Transverse colon (tissue), 4 donors: ENCODE results near the gene KLHL1. TPM values are rescaled to one million over a fixed set of nuclear protein-coding genes. Genes with fewer than 3 reads are reported as not detected.

Experiments
- DNase-seq: peaks from one replicate; pipeline ENCODE4 v3.0.0-alpha.2; 2019
- H3K27ac ChIP-seq, 4 donors: fragments of 200-600 bp; sonication (generic); 2 replicates each; pipeline ENCODE4 v1.5.1; 2016 to 2018; ENCODE audit warnings: inconsistent platforms in 4 of 4
- H3K27me3 ChIP-seq: fragments of 200-600 bp; sonication (generic); 2 replicates; pipeline ENCODE4 v1.5.1; 2017; ENCODE audit warnings: inconsistent platforms
- H3K36me3 ChIP-seq, 4 donors: fragments of 200-600 bp; sonication (generic); 2 replicates each; pipeline ENCODE4 v1.5.1; 2017 to 2019; ENCODE audit warnings: inconsistent platforms in 4 of 4
- H3K4me1 ChIP-seq, 4 donors: fragments of 200-600 bp; sonication (generic); 2 replicates each; pipeline ENCODE4 v1.5.1; 2017 to 2020; ENCODE audit warnings: inconsistent platforms in 4 of 4
- H3K4me3 ChIP-seq, 4 donors: fragments of 200-600 bp; sonication (generic); 1 replicate in 1 of 4; 2 replicates in 3 of 4; pipeline versions ENCODE4 v1.5.1 to v1.6.1; 2017 to 2019; ENCODE audit warnings: inconsistent platforms in 4 of 4
- H3K9me3 ChIP-seq, 2 donors: fragments of 200-600 bp; sonication (generic); 2 replicates each; pipeline ENCODE4 v1.5.1; 2017 to 2019; ENCODE audit warnings: inconsistent platforms in 2 of 2
- EP300 ChIP-seq: sonication (generic); formaldehyde crosslinking; IDR thresholded peaks from one replicate; pipeline ENCODE4 v1.6.1; 2017; ENCODE audit warnings: antibody characterized with exemption, low read depth
- POLR2A ChIP-seq: fragments of 450-650 bp; IDR thresholded peaks from one replicate; pipeline ENCODE4 v1.6.1; 2016; ENCODE audit warnings: antibody characterized with exemption, mild to moderate bottlenecking, moderate library complexity
- POLR2AphosphoS5 ChIP-seq, 3 donors: sonication (generic); formaldehyde crosslinking; IDR thresholded peaks; one replicate each; pipeline ENCODE4 v1.6.1; 2016; ENCODE audit warnings: antibody characterized with exemption in 3 of 3
- WGBS, 2 donors: methylation state at CpG; one replicate each; pipeline ENCODE4 v1.1.5; 2018; ENCODE audit warnings: low coverage in 1 of 2; 5-methylcytosine and 5-hydroxymethylcytosine counted together
- in situ Hi-C, 4 donors: fragments of 200-750 bp; cut with MboI; loops; one replicate each; pipeline versions ENCODE4 v1.15.0 to v1.15.1; 2017; ENCODE audit warnings: low sequenced_read_pairs in 3 of 4, low pct_ligation_motif_present in 1 of 4, low pct_unique_long_range_greater_than_20kb in 1 of 4
- intact Hi-C: fragments of 100-400 bp; cut with DNase I; formaldehyde crosslinking; loops from one replicate; pipeline ENCODE4 v1.15.1; 2023; ENCODE audit warnings: low total_unique reads
- total RNA-seq, 4 donors: library from RNA; depleted of rRNA; stranded (reverse); fragments of >200 nt; gene quantifications; one replicate each; pipeline ENCODE4 v1.1.0, GENCODE V29; 2016
- TF ChIP-seq, protein P1 (sequence below), 5 experiments: fragments of 200-600 bp in 3 of 5; fragments of 450-650 bp in 2 of 5; sonication (generic) in 3 of 5; IDR thresholded peaks; 1 replicate in 2 of 5; 2 replicates in 3 of 5; pipeline ENCODE4 v1.5.1; 2016 to 2017; ENCODE audit warnings: antibody characterized with exemption in 5 of 5, inconsistent platforms in 3 of 5, mild to moderate bottlenecking in 2 of 5, moderate library complexity in 1 of 5

The KLHL1 gene
- total RNA-seq, 4 donors from 2014 or later, result 0.14 TPM; not detected in 3

- intact Hi-C loops (no loop called here), in situ Hi-C loops (no loop called here)
- H3K27me3 ChIP-seq, result no peaks in the 10 kb centered on the region
- H3K36me3 ChIP-seq, result no peaks in the 10 kb centered on the region
- no peak overlapping the region for H3K4me3 ChIP-seq
- no peak for DNase-seq
- no peaks in the 10 kb centered on the region for H3K9me3 ChIP-seq
- TF ChIP-seq EP300, result no peak
- TF ChIP-seq, protein P1, sequence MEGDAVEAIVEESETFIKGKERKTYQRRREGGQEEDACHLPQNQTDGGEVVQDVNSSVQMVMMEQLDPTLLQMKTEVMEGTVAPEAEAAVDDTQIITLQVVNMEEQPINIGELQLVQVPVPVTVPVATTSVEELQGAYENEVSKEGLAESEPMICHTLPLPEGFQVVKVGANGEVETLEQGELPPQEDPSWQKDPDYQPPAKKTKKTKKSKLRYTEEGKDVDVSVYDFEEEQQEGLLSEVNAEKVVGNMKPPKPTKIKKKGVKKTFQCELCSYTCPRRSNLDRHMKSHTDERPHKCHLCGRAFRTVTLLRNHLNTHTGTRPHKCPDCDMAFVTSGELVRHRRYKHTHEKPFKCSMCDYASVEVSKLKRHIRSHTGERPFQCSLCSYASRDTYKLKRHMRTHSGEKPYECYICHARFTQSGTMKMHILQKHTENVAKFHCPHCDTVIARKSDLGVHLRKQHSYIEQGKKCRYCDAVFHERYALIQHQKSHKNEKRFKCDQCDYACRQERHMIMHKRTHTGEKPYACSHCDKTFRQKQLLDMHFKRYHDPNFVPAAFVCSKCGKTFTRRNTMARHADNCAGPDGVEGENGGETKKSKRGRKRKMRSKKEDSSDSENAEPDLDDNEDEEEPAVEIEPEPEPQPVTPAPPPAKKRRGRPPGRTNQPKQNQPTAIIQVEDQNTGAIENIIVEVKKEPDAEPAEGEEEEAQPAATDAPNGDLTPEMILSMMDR (IDR thresholded peaks at IDR 0.05), result no peak
- TF ChIP-seq POLR2AphosphoS5 (IDR thresholded peaks at IDR 0.05), result no peak
- no peak for TF ChIP-seq POLR2A
- no peak overlapping the region for H3K27ac ChIP-seq
- 20 to 38% methylated on average over 2 of the region's 2 CpGs for WGBS, 2 donors
- H3K4me1 ChIP-seq, result peaks cover 0 to 14% (median 0%) of the 10 kb centered on the region in 4 donors
Observed at GRCh38 chr13:69959046-69959445, 149.2 kb downstream of the KLHL1 start.

DNA sequence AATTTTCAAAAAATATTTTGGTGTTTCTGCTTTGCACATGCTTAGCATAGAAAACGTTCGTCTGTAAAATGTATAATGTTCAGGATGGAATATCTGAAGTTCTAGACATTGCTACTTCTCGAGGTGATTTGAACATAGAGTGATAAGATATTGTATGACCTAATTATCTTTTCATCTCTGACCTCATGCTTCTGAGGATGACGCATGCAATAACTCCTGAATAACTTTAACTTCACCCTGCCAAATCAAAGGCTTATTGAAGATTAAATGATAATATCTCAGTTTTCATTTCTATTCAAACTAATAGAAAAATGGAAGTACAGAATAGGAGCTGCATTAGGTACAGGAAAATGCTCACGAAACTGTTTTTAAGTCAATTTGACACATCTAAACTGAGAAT, 151.4 kb downstream of the KLHL1 start:
- WGBS, 2 donors, result 79 to 83% methylated on average over 5 of the region's 5 CpGs
- Histone ChIP-seq H3K4me1 (peaks cover 0 to 14% (median 0%) of the 10 kb centered on the region in 4 donors), H3K4me3 (no peak overlapping the region), H3K36me3 (no peaks in the 10 kb centered on the region), H3K27ac (no peak overlapping the region), H3K9me3 (no peaks in the 10 kb centered on the region), H3K27me3 (no peaks in the 10 kb centered on the region)
- TF ChIP-seq POLR2A, result no peak
- no peak for TF ChIP-seq POLR2AphosphoS5 (IDR thresholded peaks at IDR 0.05)
- TF ChIP-seq, protein P1 (IDR thresholded peaks at IDR 0.05), result no peak
- TF ChIP-seq EP300, result no peak
- DNase-seq, result no peak
- intact Hi-C loops (no loop called here), in situ Hi-C loops (no loop called here)

GRCh38 chr13:69956349-69956748, 151.9 kb downstream of the KLHL1 start:
- in situ Hi-C loops, result no loop called here
- intact Hi-C loops, result no loop called here
- 84 to 90% methylated on average over 2 of the region's 2 CpGs for WGBS, 2 donors

GRCh38 chr13:69955271-69955670, 153.0 kb downstream of the KLHL1 start:
- TF ChIP-seq, protein P1 (IDR thresholded peaks at IDR 0.05), result no peak
- DNase-seq, result no peak
- Histone ChIP-seq H3K27ac (no peak overlapping the region), H3K9me3 (no peaks in the 10 kb centered on the region), H3K36me3 (no peaks in the 10 kb centered on the region), H3K4me3 (no peak overlapping the region), H3K4me1 (peaks cover 0 to 13% (median 0%) of the 10 kb centered on the region in 4 donors), H3K27me3 (no peaks in the 10 kb centered on the region)
- intact Hi-C loops (no loop called here), in situ Hi-C loops (no loop called here)

More at GRCh38 chr13:69956349-69956748, 151.9 kb downstream of the KLHL1 start:
- no peak overlapping the region for H3K4me3 ChIP-seq
- TF ChIP-seq EP300 (no peak), POLR2AphosphoS5 (IDR thresholded peaks at IDR 0.05) (no peak), POLR2A (no peak)
- TF ChIP-seq, protein P1 (IDR thresholded peaks at IDR 0.05), result no peak
- H3K9me3 ChIP-seq, result no peaks in the 10 kb centered on the region
- no peaks in the 10 kb centered on the region for H3K27me3 ChIP-seq
- H3K36me3 ChIP-seq, result no peaks in the 10 kb centered on the region
- DNase-seq, result no peak
- no peak overlapping the region for H3K27ac ChIP-seq
- peaks cover 0 to 14% (median 0%) of the 10 kb centered on the region in 4 donors for H3K4me1 ChIP-seq
